GM19035 (cell line): ENCODE measurements around the gene CES5A.
"Not testable (repeated sequence)": the region's sequence is repeated elsewhere in the genome, so short reads cannot be mapped to it uniquely, and the experiment has no call there.

ENCODE experiments used
- ATAC-seq: cut with Tn5 transposase; IDR thresholded peaks from one replicate; pipeline ENCODE4 v1.9.1; 2021; ENCODE audit not compliant: unreplicated experiment

CES5A gene, protein sequence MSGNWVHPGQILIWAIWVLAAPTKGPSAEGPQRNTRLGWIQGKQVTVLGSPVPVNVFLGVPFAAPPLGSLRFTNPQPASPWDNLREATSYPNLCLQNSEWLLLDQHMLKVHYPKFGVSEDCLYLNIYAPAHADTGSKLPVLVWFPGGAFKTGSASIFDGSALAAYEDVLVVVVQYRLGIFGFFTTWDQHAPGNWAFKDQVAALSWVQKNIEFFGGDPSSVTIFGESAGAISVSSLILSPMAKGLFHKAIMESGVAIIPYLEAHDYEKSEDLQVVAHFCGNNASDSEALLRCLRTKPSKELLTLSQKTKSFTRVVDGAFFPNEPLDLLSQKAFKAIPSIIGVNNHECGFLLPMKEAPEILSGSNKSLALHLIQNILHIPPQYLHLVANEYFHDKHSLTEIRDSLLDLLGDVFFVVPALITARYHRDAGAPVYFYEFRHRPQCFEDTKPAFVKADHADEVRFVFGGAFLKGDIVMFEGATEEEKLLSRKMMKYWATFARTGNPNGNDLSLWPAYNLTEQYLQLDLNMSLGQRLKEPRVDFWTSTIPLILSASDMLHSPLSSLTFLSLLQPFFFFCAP

GRCh38 chr16:55875273-55875672 is at the start of gene CES5A:
Gene CES5A, minus strand, starts transcription at chr16:55875373. Its CDS starts 152 bp downstream, at chr16:55875221.
- no peak for ATAC-seq

GRCh38 chr16:55922662-55923061 is 47.5 kb upstream of the CES5A start:
- ATAC-seq: no peak

DNA sequence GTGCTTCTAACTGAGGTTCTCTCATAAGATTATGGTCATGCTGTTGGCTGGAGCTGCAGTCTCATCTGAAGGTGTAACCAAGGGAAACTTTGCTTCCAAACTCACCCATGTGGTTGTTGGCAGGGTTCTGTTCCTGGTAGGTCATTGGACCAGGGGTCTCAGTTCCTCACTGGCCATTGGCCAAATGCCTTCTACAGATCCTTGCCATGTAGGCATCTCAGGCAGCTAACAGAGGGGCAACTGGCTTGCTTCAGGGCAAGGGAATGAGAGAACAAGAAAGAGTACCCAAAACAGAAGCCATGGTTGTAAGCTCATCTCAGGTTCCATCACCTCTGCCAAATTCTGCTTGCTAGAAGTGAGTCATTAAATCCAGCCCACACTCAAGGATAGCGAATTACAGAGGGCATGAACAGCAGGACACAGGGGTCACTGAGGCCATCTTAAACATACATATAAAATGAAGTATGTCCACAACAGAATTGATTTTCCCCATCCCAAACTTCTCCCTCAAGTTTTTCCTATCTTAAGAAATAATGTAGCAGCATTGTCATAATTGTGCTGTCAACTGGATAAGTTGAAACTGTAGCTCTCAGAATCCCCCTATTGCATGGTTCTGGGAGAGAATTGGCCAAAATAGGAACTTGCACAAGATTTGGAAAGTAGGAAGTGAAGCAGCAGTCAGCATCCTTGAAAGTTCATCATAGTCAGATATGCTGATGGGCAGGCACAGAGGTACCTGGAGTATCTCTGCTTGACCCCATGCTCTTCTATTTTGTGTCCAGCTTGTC is 42.4 kb upstream of the CES5A start:
- no peak for ATAC-seq

DNA sequence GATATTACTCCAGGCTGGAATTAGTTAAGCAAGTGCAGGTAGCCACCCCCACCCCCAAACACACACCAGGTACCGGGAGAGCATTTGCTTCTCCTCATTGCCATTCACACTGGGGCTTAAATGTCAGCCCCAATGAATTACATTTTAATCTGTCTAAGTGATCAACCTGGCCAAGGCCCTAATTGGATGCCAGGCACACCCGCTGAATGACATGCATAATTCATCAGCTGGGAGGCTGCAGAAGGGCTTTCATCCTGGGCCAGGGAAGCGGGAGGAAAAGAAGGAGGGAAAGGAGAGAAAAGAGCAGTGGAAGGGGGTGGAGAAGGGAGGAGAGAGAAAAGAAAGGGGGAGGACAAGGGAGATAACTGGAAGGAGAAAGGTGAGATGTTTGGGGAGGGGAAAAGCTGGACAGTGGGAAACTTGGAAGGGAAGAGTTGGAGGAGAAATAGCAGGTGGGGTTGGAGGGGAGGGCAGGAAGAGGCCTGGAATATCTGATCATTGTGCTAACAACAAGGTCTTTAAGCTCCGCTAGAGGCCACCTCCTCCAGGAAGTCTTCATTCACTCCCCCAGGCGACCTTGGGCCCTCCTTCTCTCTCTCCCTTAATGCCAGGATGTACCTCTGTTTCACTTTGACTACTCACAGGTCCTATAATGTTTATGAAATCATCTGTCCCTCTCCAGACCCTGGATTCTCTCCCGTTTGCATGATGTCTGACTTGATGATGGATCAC is 40.1 kb upstream of the CES5A start:
- no peak for ATAC-seq

- ATAC-seq: no peak
Observed at GRCh38 chr16:55914383-55914782, 39.2 kb upstream of the CES5A start.

DNA sequence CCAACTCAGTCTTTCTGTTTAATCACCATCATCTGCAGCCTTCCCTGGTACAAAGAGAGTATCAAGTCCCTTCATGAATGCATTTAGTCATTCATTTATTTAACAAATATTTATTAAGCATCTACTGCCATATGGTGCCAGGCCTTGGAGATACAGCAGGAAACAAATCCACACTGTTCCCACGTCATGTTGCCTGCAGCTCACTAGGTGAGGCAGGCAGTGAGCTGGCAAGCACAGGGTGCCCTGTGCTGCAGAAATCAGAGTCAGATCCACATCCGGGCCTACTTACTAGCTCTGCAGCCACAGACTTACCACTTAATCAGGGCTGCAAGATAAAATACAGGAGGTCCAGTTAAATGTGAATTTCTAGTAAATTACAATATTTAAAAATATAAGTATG is 38.5 kb upstream of the CES5A start:
- ATAC-seq: no peak

- not testable (repeated sequence) for ATAC-seq
Observed at GRCh38 chr16:55913121-55913520, 37.9 kb upstream of the CES5A start.

GRCh38 chr16:55912022-55912421 is 36.8 kb upstream of the CES5A start:
- ATAC-seq: no peak

- no peak for ATAC-seq
Observed at GRCh38 chr16:55911616-55912015, 36.4 kb upstream of the CES5A start.

DNA sequence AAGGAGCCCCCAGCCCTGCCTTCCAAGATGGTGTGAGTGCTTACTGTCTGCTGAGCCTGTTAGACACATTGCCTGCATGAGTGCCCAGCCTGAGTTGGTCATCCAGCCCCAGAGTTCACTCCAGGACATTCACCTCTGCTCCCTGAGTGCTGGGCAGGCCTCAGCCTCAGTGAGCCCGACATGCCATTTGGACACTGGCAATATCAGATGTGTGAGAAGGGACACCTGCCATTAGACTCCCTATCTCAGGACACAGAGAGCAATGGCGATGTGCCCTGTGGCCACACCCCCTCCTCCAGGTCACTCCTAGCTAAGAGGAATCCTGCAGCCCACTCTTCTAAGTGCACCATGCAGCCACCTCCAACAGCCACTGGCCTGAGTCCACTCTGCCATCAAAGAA is 34.7 kb upstream of the CES5A start:
- ATAC-seq: no peak

GRCh38 chr16:55908641-55909040 is 33.5 kb upstream of the CES5A start:
- ATAC-seq: no peak

DNA sequence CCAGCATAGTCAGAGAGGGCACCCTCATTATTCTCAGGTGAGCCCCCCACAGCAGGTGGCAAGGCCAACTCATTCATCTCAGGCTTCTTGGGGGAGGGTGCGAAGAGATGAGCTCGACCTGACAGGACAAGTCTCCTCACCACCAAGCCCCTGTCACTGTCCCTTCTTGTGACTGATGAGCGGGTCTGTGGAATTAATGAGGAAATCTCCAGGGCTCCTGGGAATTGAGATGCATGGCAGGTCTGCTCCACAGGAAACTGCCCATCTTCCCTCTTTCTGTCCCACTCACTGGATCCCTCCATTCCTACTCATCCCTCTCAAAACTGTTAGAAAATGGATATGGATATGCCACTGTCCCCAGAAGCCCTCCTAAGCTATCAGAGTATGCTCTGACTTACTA is 32.5 kb upstream of the CES5A start:
- no peak for ATAC-seq

- no peak for ATAC-seq
Observed at GRCh38 chr16:55906123-55906522, 30.9 kb upstream of the CES5A start.

DNA sequence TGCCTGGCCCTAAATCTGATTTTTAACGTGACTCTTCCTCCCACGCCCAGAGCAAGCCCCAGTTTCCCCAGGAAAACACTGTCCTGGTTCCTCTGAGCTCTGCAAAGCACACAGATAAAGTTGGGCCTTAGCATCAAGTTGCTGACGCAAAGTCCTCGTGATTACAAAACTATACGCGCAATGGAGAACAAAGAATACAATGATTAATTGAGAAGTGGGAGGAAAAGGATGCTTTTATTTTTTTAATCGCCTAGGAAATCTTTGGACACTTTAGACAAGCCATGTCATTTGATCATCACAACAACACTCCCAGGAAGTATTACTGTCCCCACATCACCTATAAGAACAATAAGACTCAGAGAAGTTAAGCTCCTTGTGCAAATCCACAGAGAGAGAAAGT is 30.5 kb upstream of the CES5A start:
- no peak for ATAC-seq

- no peak for ATAC-seq
Observed at GRCh38 chr16:55901566-55902217, 26.5 kb upstream of the CES5A start.

- ATAC-seq: no peak
Observed at GRCh38 chr16:55900616-55901393, 25.6 kb upstream of the CES5A start.

DNA sequence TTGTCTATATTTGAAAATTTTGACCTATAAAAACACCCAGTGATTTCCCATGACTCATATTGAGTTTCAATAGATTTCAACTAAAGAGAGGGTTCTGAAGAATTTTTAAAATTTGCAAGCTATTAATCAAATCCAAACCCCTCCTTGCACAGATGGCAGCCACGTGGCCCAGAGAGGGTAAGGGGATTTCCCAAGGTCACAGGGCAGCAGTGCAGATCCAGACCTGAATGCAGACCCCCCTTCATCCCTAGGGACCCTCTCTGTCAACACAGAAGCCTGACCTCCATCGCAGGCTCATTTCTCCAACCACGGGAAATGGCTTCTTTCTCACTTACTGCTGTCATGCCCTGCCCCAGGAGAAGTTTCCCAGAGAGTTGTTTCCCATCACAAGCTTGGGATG is 24.7 kb upstream of the CES5A start:
- no peak for ATAC-seq

- no peak for ATAC-seq
Observed at GRCh38 chr16:55898592-55898991, 23.4 kb upstream of the CES5A start.

GRCh38 chr16:55892821-55893220 is 17.6 kb upstream of the CES5A start:
- ATAC-seq: no peak

DNA sequence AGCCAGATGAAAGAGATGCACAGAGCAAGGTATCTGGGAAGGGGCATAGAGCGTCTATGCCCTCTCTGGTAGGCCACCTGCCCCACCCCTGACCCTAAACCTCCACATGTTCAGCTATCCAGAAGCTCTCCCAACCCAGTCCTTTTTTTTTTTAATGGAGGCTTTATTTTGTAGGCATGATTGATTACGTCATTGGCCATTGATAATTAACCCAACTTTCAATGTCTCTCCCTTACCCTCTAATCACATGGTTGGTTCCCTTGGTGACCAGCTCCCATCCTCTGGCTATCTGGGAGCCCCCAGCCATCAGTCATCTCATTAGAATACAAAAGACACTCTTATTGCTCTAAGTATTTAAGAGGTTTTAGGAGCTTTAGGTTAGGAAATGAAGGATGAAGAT is 14.3 kb upstream of the CES5A start:
- ATAC-seq: no peak
